Epithelial cell of proximal tubule (primary cell): Measurements from ENCODE around the gene SCGB1D2. TPM values are rescaled to one million over a fixed set of nuclear protein-coding genes. Genes with fewer than 3 reads are reported as not detected.

Experiments
- DNase-seq: peaks from one replicate; pipeline ENCODE4 v3.0.0-alpha.2; 2011; ENCODE audit warnings: low read depth
- H3K4me3 ChIP-seq: 2 replicates; pipeline ENCODE4 v1.5.1; 2011; ENCODE audit warnings: low read depth, mild to moderate bottlenecking, low read length
- CTCF ChIP-seq: conservative IDR thresholded peaks from 2 replicates; pipeline ENCODE4 v1.5.1; 2012; ENCODE audit warnings: low read depth, mild to moderate bottlenecking, low read length
- total RNA-seq: library from RNA; depleted of rRNA; stranded (reverse); fragments of >200 nt; gene quantifications from 2 replicates; pipeline ENCODE4 v1.2.3, GENCODE V29; 2015

SCGB1D2 gene
- total RNA-seq, 1 donor from 2014 or later, result not detected

- H3K4me3 ChIP-seq, result no peak overlapping the region
- no peak for TF ChIP-seq CTCF
- no peak for DNase-seq
These were observed 31.2 kb downstream of the SCGB1D2 start for GRCh38 chr11:62273284-62273683.

GRCh38 chr11:62273789-62274275 lies 31.8 kb downstream of the SCGB1D2 start:
- no peak for DNase-seq

GRCh38 chr11:62280452-62280851 lies 38.4 kb downstream of the SCGB1D2 start:
- no peak overlapping the region for H3K4me3 ChIP-seq
- TF ChIP-seq CTCF, result no peak
- no peak for DNase-seq

More at GRCh38 chr11:62273789-62274275, 31.8 kb downstream of the SCGB1D2 start:
- TF ChIP-seq CTCF, result no peak
- no peak overlapping the region for H3K4me3 ChIP-seq

Other genes starting within 250 kb of the SCGB1D2 start
- gene INCENP, start 118.2 kb upstream of the SCGB1D2 start, total RNA-seq, result 32.3 and 51.9 TPM in 2 replicates
- gene SCGB1D1, start 52.0 kb upstream of the SCGB1D2 start, total RNA-seq, result not detected in 2 replicates
- not detected in 2 replicates for gene SCGB2A1, start 33.6 kb upstream of the SCGB1D2 start, total RNA-seq
- gene SCGB2A2, start 27.9 kb downstream of the SCGB1D2 start, total RNA-seq, result not detected in 2 replicates
- not detected in 2 replicates for gene SCGB1D4, start 56.8 kb downstream of the SCGB1D2 start, total RNA-seq
- 19.7 and 25.8 TPM in 2 replicates for gene ASRGL1, start 95.2 kb downstream of the SCGB1D2 start, total RNA-seq
- not detected in 2 replicates for gene SCGB1A1, start 176.8 kb downstream of the SCGB1D2 start, total RNA-seq